Esophagus muscularis mucosa (tissue), 4 donors: ENCODE results near the gene LRP5. TPM values are rescaled to one million over a fixed set of nuclear protein-coding genes. Genes with fewer than 3 reads are reported as not detected.

Experiments used
- DNase-seq: peaks from one replicate; pipeline ENCODE4 v3.0.0-alpha.2; 2017; ENCODE audit errors: extremely low spot score
- H3K27ac ChIP-seq, 4 donors: fragments of 200-600 bp; sonication (generic); replicated peaks in 1 of 4; 1 replicate in 3 of 4; 2 replicates in 1 of 4; pipeline ENCODE4 v1.5.1; 2016 to 2019; ENCODE audit warnings: mild to moderate bottlenecking in 1 of 4
- H3K27me3 ChIP-seq, 4 donors: fragments of 200-600 bp; sonication (generic); one replicate each; pipeline versions ENCODE4 v1.5.1 to v1.6.0; 2016 to 2019
- H3K36me3 ChIP-seq, 4 donors: fragments of 200-600 bp; sonication (generic); one replicate each; pipeline ENCODE4 v1.5.1; 2016 to 2019
- H3K4me1 ChIP-seq, 4 donors: fragments of 200-600 bp; sonication (generic); one replicate each; pipeline ENCODE4 v1.5.1; 2016 to 2019
- H3K4me3 ChIP-seq, 4 donors: fragments of 200-600 bp; sonication (generic); 1 replicate in 2 of 4; 2 replicates in 2 of 4; pipeline ENCODE4 v1.5.1; 2016 to 2019; ENCODE audit warnings: mild to moderate bottlenecking in 4 of 4, moderate library complexity in 1 of 4
- H3K9me3 ChIP-seq, 4 donors: fragments of 200-600 bp; sonication (generic); 1 replicate in 3 of 4; 2 replicates in 1 of 4; pipeline ENCODE4 v1.5.1; 2016 to 2019
- CTCF ChIP-seq, 3 experiments: fragments of 200-600 bp in 2 of 3; fragments of 450-650 bp in 1 of 3; sonication (generic) in 2 of 3; IDR thresholded peaks; one replicate each; pipeline ENCODE4 v1.5.1; 2017 to 2019; ENCODE audit warnings: antibody characterized with exemption in 3 of 3, mild to moderate bottlenecking in 2 of 3, moderate library complexity in 1 of 3
- EP300 ChIP-seq: sonication (generic); formaldehyde crosslinking; IDR thresholded peaks from one replicate; pipeline ENCODE4 v1.6.1; 2017; ENCODE audit warnings: antibody characterized with exemption
- POLR2A ChIP-seq: fragments of 450-650 bp; IDR thresholded peaks from one replicate; pipeline ENCODE4 v1.6.1; 2017; ENCODE audit warnings: antibody characterized with exemption, moderate library complexity, mild to moderate bottlenecking, low read depth
- POLR2AphosphoS5 ChIP-seq, 2 donors: sonication (generic); formaldehyde crosslinking; IDR thresholded peaks; one replicate each; pipeline ENCODE4 v1.6.1; 2017; ENCODE audit warnings: antibody characterized with exemption in 2 of 2
- WGBS: methylation state at CpG from one replicate; pipeline ENCODE4 v1.1.5; 2018; 5-methylcytosine and 5-hydroxymethylcytosine counted together
- intact Hi-C: fragments of 100-400 bp; cut with DNase I; formaldehyde crosslinking; loops from one replicate; pipeline ENCODE4 v1.15.1; 2023
- total RNA-seq, 4 donors: library from RNA; depleted of rRNA; stranded (reverse); fragments of >200 nt; gene quantifications; one replicate each; pipeline versions ENCODE4 v1.1.0 to v1.2.1, GENCODE V29; 2016

Gene LRP5
- total RNA-seq, 4 donors from 2014 or later: 34.0 to 78.4 (median 56.2) TPM

- no peaks in the 10 kb centered on the region for H3K9me3 ChIP-seq
- DNase-seq: no peak
- TF ChIP-seq CTCF (IDR thresholded peaks at IDR 0.05) (no peak), POLR2A (no peak), POLR2AphosphoS5 (IDR thresholded peaks at IDR 0.05) (no peak), EP300 (no peak)
- peak overlapping the region; percentile 83 to 88 (median 85) for H3K27ac ChIP-seq
- H3K4me1 ChIP-seq: peaks cover 65 to 83% (median 75%) of the 10 kb centered on the region in 4 donors
- intact Hi-C loops: loop anchor here (2.0 to 5.0 kb wide), 2 partner anchors 67 to 84 kb away; no protein-coding TSS in a partner anchor
- H3K36me3 ChIP-seq: peaks cover 3 to 11% (median 9%) of the 10 kb centered on the region in 4 donors
- no peaks in the 10 kb centered on the region for H3K27me3 ChIP-seq
- peak overlapping the region in 3 of 4 donors; percentile 15 to 19 (median 18) for H3K4me3 ChIP-seq
- WGBS: 0% methylated on average over 3 of the region's 4 CpGs
These were observed 69.3 kb downstream of the LRP5 start for GRCh38 chr11:68381716-68382115.

GRCh38 chr11:68382358-68382998 lies 70.1 kb downstream of the LRP5 start:
- intact Hi-C loops: loop anchor here (2.0 to 5.0 kb wide), 2 partner anchors 68 to 85 kb away; no protein-coding TSS in a partner anchor
- Histone ChIP-seq H3K4me1 (peaks cover 57 to 75% (median 67%) of the 10 kb centered on the region in 4 donors), H3K27ac (peak overlapping the region; percentile 83 to 88 (median 85)), H3K27me3 (no peaks in the 10 kb centered on the region), H3K9me3 (no peaks in the 10 kb centered on the region), H3K4me3 (no peak overlapping the region), H3K36me3 (peaks cover 3 to 19% (median 17%) of the 10 kb centered on the region in 4 donors)
- TF ChIP-seq EP300 (no peak), CTCF (IDR thresholded peaks at IDR 0.05) (no peak), POLR2AphosphoS5 (IDR thresholded peaks at IDR 0.05) (no peak), POLR2A (no peak)
- DNase-seq: no peak
- 96% methylated on average over 11 of the region's 16 CpGs for WGBS

- no peaks in the 10 kb centered on the region for H3K27me3 ChIP-seq
- intact Hi-C loops: loop anchor here (2.0 to 5.0 kb wide), 3 partner anchors 63 to 87 kb away; no protein-coding TSS in a partner anchor
- TF ChIP-seq EP300: no peak
- peak; percentile 90 to 98 (median 91) for TF ChIP-seq CTCF (IDR thresholded peaks at IDR 0.05)
- peaks cover 51 to 60% (median 55%) of the 10 kb centered on the region in 4 donors for H3K4me1 ChIP-seq
- 0% methylated on average over 3 of the region's 9 CpGs for WGBS
- H3K27ac ChIP-seq: peak overlapping the region; percentile 83 to 88 (median 85)
- DNase-seq: no peak
- peaks cover 3 to 34% (median 30%) of the 10 kb centered on the region in 4 donors for H3K36me3 ChIP-seq
- no peaks in the 10 kb centered on the region for H3K9me3 ChIP-seq
- H3K4me3 ChIP-seq: no peak overlapping the region
These were observed 71.6 kb downstream of the LRP5 start for GRCh38 chr11:68383976-68384501.

- no peak for DNase-seq
- TF ChIP-seq EP300 (no peak), POLR2A (no peak), POLR2AphosphoS5 (IDR thresholded peaks at IDR 0.05) (no peak), CTCF (IDR thresholded peaks at IDR 0.05) (no peak)
- peak overlapping the region; percentile 83 to 88 (median 85) for H3K27ac ChIP-seq
These were observed 72.2 kb downstream of the LRP5 start for GRCh38 chr11:68384530-68385081.

More at GRCh38 chr11:68384530-68385081, 72.2 kb downstream of the LRP5 start:
- WGBS: 88% methylated on average over 5 of the region's 13 CpGs
- Histone ChIP-seq H3K4me3 (no peak overlapping the region), H3K4me1 (peaks cover 47 to 55% (median 49%) of the 10 kb centered on the region in 4 donors), H3K27me3 (no peaks in the 10 kb centered on the region), H3K9me3 (no peaks in the 10 kb centered on the region), H3K36me3 (peaks cover 6 to 40% (median 33%) of the 10 kb centered on the region in 4 donors)
- intact Hi-C loops: loop anchor here (2.0 to 5.0 kb wide), 3 partner anchors 62 to 112 kb away; partner anchors contain the start of gene C11orf24
